SH-SY5Y (cell line): Measurements from ENCODE around the gene KCNAB1.

ENCODE experiments used
- GATA2 ChIP-seq: IDR thresholded peaks from 2 replicates; pipeline ENCODE4 v1.6.1; 2011; ENCODE audit warnings: mild to moderate bottlenecking, low read depth, low read length
- GATA3 ChIP-seq: IDR thresholded peaks from 2 replicates; pipeline ENCODE4 v1.6.1; 2011; ENCODE audit warnings: low read depth, mild to moderate bottlenecking, low read length, moderate library complexity

DNA sequence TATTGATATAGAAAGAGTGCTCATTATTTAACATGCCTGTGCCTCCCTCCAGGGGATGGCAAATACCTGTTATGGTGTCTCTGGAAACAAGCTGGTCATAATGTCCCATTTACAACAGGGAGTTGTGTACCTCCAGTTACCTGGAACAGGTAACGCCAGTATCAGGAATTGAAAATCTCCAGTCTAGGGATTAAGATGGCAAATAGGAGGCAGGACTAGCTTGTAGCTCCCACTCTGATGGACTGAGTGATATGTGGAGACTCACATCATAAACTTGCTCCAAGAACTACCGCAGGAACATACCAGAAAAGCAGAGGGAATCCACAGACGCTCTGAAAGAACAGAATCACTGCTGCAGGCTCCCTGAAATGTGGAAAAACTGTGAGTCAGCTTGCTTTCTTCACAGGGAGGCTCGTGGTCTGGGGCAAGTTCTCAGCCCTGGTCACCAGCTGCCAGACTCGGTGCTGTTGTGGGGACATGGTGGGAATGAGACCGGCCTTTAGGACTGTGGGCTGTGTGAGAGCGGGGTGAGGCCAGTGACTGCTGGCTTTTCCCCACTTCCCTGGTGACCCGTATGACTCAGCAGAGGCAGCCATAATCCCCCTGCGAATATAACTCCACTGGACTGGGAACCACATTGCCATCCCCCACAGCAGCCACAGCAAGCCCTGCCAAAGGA is 97.4 kb downstream of the KCNAB1 start:
- TF ChIP-seq GATA3 (no peak), GATA2 (no peak)
